Measurements from ENCODE around the gene CHST8.

GRCh38 chr19:33803383-33803782, 181.6 kb downstream of the CHST8 start:
- TF ChIP-seq RAD21 (IDR thresholded peaks at IDR 0.05; ENCODE audit: low read depth) (no peak), REST (IDR thresholded peaks at IDR 0.05; ENCODE audit: low read depth) (no peak), CREB1 (IDR thresholded peaks at IDR 0.05; ENCODE audit: low read depth) (no peak), EP300 (IDR thresholded peaks at IDR 0.05; ENCODE audit: borderline replicate concordance) (no peak), MAX (IDR thresholded peaks at IDR 0.05) (no peak), EGR1 (IDR thresholded peaks at IDR 0.05) (no peak), TAF1 (IDR thresholded peaks at IDR 0.05; ENCODE audit: low read depth) (no peak)
